IMR-90 (cell line): ENCODE data around the gene TMPRSS9.
"Not testable (repeated sequence)": the region's sequence is repeated elsewhere in the genome, so short reads cannot be mapped to it uniquely, and the experiment has no call there.

Source experiments
- BHLHE40 ChIP-seq: fragments of 150-350 bp; IDR thresholded peaks from 2 replicates; pipeline ENCODE4 v1.6.1; 2016; ENCODE audit warnings: mild to moderate bottlenecking, low read depth, low read length
- CEBPB ChIP-seq: IDR thresholded peaks from 2 replicates; pipeline ENCODE4 v1.6.1; 2012; ENCODE audit warnings: low read depth, low read length, improper control_type of control experiment
- FOS ChIP-seq: fragments of 150-350 bp; IDR thresholded peaks from 2 replicates; pipeline ENCODE4 v1.6.1; 2016; ENCODE audit warnings: low read depth, low read length
- MAFK ChIP-seq: IDR thresholded peaks from 2 replicates; pipeline ENCODE4 v1.6.1; 2012; ENCODE audit warnings: low read depth, low read length, improper control_type of control experiment
- MAZ ChIP-seq: IDR thresholded peaks from 2 replicates; pipeline ENCODE4 v1.6.1; 2012; ENCODE audit warnings: low read depth, mild to moderate bottlenecking, low read length, improper control_type of control experiment, moderate library complexity, borderline replicate concordance
- MXI1 ChIP-seq: IDR thresholded peaks from 2 replicates; pipeline ENCODE4 v1.6.1; 2012; ENCODE audit warnings: low read depth, mild to moderate bottlenecking, low read length, moderate library complexity, borderline replicate concordance
- POLR2A ChIP-seq: IDR thresholded peaks from 2 replicates; pipeline ENCODE4 v1.6.1; 2012; ENCODE audit warnings: mild to moderate bottlenecking, low read depth, low read length
- RAD21 ChIP-seq: IDR thresholded peaks from 2 replicates; pipeline ENCODE4 v1.6.1; 2012; ENCODE audit warnings: low read length, improper control_type of control experiment
- RCOR1 ChIP-seq: IDR thresholded peaks from 2 replicates; pipeline ENCODE4 v1.6.1; 2012; ENCODE audit warnings: mild to moderate bottlenecking, low read length, improper control_type of control experiment; ENCODE audit not compliant: insufficient replicate concordance
- RFX5 ChIP-seq: IDR thresholded peaks from 2 replicates; pipeline ENCODE4 v1.8.0; 2012; ENCODE audit warnings: low read depth, mild to moderate bottlenecking, low read length, moderate library complexity
- SMC3 ChIP-seq: fragments of 150-350 bp; IDR thresholded peaks from 2 replicates; pipeline ENCODE4 v1.6.1; 2016; ENCODE audit warnings: low read depth, mild to moderate bottlenecking, antibody characterized with exemption, low read length, moderate library complexity
- TF ChIP-seq, protein P1 (sequence below): conservative IDR thresholded peaks from 2 replicates; pipeline ENCODE4 v1.5.1; 2012; ENCODE audit warnings: mild to moderate bottlenecking, low read depth, low read length, improper control_type of control experiment
- TF ChIP-seq, protein P2 (sequence below): fragments of 150-350 bp; IDR thresholded peaks from 2 replicates; pipeline ENCODE4 v1.6.1; 2017; ENCODE audit warnings: mild to moderate bottlenecking, antibody characterized with exemption, low read length, low read depth
- TF ChIP-seq, protein P3 (sequence below): fragments of 150-350 bp; IDR thresholded peaks from 2 replicates; pipeline ENCODE4 v1.6.1; 2016; ENCODE audit warnings: low read depth, mild to moderate bottlenecking, low read length, moderate library complexity, borderline replicate concordance

DNA sequence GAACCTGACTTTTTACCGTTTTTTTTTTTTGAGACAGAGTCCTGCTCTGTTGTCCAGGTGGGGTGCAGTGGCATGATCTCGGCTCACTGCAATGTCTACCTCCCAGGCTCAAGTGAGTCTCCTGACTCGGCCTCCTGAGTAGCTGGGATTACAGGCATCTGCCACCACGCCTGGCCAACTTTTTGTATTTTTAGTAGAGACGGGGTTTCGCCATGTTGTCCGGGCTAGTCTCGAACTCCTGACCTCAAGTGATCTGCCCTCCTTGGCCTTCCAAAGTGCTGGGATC is 109.8 kb downstream of the TMPRSS9 start:
- TF ChIP-seq, protein P1, sequence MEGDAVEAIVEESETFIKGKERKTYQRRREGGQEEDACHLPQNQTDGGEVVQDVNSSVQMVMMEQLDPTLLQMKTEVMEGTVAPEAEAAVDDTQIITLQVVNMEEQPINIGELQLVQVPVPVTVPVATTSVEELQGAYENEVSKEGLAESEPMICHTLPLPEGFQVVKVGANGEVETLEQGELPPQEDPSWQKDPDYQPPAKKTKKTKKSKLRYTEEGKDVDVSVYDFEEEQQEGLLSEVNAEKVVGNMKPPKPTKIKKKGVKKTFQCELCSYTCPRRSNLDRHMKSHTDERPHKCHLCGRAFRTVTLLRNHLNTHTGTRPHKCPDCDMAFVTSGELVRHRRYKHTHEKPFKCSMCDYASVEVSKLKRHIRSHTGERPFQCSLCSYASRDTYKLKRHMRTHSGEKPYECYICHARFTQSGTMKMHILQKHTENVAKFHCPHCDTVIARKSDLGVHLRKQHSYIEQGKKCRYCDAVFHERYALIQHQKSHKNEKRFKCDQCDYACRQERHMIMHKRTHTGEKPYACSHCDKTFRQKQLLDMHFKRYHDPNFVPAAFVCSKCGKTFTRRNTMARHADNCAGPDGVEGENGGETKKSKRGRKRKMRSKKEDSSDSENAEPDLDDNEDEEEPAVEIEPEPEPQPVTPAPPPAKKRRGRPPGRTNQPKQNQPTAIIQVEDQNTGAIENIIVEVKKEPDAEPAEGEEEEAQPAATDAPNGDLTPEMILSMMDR = not testable (repeated sequence)
- TF ChIP-seq CEBPB, POLR2A, RAD21, SMC3, FOS, RCOR1, BHLHE40, MAZ, MXI1, MAFK, RFX5: not testable (repeated sequence)
- TF ChIP-seq, protein P2, sequence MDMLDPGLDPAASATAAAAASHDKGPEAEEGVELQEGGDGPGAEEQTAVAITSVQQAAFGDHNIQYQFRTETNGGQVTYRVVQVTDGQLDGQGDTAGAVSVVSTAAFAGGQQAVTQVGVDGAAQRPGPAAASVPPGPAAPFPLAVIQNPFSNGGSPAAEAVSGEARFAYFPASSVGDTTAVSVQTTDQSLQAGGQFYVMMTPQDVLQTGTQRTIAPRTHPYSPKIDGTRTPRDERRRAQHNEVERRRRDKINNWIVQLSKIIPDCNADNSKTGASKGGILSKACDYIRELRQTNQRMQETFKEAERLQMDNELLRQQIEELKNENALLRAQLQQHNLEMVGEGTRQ = not testable (repeated sequence)
- TF ChIP-seq, protein P3, sequence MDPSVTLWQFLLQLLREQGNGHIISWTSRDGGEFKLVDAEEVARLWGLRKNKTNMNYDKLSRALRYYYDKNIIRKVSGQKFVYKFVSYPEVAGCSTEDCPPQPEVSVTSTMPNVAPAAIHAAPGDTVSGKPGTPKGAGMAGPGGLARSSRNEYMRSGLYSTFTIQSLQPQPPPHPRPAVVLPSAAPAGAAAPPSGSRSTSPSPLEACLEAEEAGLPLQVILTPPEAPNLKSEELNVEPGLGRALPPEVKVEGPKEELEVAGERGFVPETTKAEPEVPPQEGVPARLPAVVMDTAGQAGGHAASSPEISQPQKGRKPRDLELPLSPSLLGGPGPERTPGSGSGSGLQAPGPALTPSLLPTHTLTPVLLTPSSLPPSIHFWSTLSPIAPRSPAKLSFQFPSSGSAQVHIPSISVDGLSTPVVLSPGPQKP = not testable (repeated sequence)
